CMK (cell line): Measurements from ENCODE around the gene PPP1R3A.
"Not testable (repeated sequence)": the region's sequence is repeated elsewhere in the genome, so short reads cannot be mapped to it uniquely, and the experiment has no call there.

Experiments used
- DNase-seq: peaks from one replicate; pipeline ENCODE4 v3.0.0-alpha.2; 2010; ENCODE audit warnings: low read depth

The PPP1R3A gene, protein sequence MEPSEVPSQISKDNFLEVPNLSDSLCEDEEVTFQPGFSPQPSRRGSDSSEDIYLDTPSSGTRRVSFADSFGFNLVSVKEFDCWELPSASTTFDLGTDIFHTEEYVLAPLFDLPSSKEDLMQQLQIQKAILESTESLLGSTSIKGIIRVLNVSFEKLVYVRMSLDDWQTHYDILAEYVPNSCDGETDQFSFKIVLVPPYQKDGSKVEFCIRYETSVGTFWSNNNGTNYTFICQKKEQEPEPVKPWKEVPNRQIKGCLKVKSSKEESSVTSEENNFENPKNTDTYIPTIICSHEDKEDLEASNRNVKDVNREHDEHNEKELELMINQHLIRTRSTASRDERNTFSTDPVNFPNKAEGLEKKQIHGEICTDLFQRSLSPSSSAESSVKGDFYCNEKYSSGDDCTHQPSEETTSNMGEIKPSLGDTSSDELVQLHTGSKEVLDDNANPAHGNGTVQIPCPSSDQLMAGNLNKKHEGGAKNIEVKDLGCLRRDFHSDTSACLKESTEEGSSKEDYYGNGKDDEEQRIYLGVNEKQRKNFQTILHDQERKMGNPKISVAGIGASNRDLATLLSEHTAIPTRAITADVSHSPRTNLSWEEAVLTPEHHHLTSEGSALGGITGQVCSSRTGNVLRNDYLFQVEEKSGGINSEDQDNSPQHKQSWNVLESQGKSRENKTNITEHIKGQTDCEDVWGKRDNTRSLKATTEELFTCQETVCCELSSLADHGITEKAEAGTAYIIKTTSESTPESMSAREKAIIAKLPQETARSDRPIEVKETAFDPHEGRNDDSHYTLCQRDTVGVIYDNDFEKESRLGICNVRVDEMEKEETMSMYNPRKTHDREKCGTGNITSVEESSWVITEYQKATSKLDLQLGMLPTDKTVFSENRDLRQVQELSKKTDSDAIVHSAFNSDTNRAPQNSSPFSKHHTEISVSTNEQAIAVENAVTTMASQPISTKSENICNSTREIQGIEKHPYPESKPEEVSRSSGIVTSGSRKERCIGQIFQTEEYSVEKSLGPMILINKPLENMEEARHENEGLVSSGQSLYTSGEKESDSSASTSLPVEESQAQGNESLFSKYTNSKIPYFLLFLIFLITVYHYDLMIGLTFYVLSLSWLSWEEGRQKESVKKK

DNA sequence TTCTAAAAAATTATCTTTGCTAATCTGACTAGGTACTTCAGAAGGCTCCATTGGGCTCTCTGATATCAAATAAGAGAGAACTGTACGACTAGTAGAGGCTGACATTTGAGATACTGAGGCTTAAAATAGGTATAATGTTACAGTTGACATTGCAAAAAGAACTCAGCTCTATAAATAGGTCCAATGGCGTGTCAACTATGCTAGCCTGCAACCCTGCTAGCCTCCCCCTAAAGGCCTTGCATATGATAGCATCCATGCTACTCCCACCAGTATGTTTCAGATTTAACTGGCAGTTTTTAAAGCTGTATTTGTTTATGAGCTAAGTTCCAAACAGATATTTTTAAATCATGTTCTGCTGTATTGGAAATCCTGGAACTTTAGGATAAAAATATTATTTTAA lies at the start of gene PPP1R3A:
Gene PPP1R3A, minus strand, starts transcription at position 64 of the 400 bp plus-strand sequence. Its CDS starts 13 bp downstream, at position 51.
- DNase-seq = no peak

DNA sequence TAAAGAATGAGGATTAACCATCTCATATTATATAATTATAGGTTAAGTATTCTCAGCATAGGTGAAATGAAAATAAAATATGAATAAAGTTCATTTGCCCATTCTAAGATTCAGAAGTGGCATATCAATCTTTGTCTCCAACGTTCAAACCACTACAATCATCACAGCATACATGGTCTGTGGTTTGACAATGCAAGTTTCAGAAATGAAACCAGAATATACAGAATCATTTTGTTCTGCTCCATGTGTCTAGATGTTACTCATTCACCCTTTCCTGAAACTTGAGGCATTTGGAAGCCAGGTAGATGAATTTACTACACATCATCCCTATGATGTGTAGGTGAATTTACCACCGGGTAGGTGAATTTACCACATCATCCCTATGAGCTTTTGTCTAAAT lies 44.5 kb upstream of the PPP1R3A start:
- no peak for DNase-seq

DNA sequence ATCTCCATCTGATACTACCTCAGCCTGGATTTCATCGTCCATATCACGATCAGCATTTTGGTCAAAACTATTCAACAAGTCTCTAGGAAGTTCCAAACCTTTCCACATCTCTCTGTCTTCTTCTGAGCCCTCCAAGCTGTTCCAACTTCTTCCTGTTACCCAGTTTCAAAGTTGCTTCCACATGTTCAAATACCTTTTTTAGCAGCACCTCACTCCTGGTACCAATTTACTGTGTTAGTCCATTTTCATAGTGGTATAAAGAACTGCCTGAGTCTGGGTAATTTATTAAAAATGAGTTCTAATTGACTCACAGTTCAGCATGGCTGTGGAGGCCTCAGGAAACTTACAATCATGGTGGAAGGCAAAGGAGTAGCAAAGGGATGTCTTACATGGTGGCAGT lies 41.1 kb upstream of the PPP1R3A start:
- DNase-seq = no peak

DNA sequence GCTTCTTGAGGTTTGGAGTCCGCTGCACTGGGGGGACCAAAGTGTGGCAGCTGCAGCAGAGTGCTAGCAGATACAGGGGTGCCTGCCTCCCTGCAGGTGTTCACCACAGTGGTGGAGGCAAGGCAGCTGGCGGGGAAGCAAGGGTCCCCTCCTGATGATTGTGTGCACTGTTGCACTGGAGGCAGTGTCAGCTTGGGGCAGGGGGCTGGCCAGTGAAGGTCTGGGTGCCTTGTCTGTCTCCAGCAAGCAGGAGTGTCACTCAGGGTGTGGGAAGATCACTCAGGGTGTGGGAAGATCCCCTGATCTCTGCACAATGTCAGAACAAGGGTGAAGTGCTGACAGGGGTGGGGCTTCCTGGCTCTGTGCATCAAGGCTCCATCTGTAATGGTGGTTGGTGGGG lies 36.3 kb upstream of the PPP1R3A start:
- DNase-seq = no peak

DNA sequence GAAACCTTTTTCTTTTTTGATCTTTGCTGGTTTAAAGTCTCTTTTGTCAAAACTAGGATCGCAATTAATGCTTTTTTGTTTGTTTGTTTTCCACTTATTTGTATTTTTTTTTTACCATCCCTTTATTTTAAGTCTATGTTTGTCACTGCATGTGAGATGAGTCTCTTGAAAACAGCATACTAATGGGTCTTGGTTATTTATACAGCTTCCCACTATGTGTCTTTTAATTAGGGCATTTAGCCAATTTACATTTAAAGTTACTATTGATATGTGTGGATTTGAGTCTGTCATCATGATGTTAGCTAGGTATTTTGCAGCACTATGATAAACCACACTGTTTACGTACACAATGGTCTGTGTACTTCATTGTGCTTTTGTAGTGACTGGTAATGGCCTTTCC lies 34.7 kb upstream of the PPP1R3A start:
- no peak for DNase-seq

DNA sequence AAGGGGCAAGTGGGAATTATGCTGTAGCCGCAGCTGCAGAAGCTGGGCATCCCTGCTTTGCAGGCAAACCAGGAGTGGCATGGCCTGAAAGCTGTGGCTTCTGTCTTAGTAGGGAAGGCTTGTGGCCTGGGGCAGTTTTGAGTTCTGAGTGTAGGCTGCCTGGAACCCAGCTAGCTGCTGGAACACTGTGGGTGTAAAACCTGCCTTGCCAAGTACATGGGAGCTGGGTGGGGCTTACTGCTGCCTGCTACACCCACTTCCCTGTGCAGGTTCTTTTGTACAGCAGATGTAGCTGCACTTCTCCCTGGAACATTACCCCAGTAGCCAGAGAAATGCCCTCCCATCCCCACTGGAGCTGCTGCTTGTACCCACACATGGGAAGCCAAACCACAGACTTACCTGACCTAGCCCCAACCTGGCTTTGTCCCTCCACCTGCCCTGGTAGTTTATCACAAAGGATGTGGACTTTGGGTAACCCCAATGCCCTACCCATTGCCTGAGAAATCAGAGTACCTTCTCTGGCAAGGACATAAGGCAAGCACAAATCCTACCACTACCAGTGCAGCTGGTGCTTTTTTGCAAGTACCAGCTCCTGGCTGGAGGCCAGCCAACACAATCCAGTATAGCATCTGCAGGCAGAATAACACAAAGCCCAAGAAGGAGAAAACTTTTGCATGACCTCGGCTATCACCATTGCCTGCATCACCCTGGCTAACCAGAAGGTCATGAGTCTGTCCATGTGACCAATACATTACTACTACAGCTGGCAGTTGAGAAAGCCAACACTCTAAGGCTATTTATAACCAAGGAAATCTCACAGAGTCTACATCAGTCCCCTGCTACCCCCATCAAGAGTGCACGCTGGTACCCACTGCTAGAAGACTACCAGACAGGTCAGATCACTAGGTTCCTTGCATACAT lies 26.5 kb upstream of the PPP1R3A start:
- DNase-seq = no peak

DNA sequence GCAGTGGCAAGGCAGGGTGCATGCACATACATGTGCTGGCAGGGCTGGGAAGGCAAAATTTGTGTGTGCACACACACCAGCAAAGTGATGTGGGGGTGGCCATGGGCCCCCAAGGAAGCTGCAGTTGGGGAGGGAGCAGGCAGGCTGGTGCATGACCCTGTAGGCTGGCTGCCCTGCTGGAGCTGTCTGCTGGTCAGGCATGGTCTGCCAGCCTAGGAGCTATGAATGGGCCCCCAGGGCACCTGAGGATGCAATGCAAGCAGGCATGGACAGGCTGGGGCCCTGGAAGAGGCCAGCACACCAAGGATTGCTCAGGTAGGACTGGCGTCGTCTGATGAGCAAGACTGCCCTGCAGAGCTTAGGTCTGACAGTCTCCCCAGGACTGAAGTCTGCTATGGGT lies 18.2 kb upstream of the PPP1R3A start:
- DNase-seq = no peak

DNA sequence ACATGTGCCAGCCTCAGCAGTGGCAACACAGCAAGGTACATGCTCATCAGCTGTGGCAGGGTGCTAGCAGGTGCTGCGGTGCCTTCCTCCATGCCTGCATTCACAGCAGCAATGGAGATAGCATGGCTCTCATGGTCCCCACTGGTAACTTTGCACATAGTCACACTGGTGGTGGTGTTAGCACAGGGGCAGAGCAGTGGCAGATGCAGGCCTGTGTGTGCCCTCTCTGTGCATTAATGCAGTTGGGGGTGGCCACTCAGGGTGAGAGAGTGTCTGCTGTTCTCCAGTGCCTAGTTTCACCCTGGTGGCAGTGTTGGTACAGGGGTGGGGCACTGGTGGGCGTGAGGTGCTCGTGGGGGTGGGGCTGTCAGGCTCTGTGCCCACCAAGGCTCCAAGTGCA lies 17.7 kb upstream of the PPP1R3A start:
- DNase-seq = no peak

DNA sequence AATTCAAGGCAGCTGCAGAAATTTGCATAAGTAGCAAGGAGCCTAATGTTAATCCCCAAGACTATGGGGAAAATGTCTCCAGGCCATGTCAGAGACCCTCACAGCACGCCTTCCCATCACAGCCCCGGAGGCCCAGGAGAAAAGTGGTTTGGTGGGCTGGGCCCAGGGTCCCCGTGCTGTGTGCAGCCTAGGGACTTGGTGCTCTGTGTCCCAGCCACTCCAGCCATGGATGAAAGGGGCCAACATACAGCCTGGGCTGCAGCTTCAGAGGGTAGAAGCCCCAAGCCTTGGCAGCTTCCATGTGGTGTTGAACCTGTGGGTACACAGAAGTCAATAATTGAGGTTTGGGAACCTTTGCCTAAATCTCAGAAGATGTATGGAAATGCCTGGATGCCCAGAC lies 10.6 kb upstream of the PPP1R3A start:
- not testable (repeated sequence) for DNase-seq

DNA sequence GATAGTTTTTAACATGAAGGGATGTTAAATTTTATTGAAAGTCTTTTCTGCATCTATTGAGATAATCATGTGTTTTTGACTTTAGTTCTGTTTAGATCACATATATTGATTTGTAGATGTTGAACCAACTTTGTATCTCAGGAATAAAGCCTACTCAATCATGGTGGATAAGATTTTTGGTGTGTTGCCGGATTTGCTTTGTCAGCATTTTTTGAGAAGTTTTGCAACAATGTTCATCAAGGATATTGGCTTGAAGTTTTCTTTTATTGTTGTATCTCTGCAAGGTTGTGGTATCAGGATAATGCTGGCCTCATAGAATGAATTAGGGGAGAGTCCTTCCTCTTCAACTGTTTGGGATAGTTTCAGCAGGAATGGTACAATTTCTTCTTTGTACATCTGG lies 9.3 kb upstream of the PPP1R3A start:
- no peak for DNase-seq

DNA sequence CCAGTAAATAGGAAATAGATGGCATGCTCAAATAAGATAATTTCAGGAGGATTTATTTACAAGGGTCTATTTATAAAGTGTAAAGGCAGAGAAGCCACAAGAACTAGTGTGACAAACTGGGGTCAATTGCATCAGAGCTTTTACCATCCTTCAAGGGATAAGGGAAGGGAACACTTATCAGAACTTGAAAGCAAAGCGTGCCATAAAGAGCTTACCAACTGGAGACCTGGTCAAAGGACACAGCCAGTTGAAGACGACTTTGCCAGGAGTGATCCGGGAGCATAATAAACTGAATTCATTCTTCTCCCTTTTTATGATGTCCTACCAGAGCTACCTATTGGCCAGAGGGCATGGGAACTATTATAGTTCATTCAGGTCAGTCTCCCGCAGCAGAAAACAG lies 3.2 kb upstream of the PPP1R3A start:
- DNase-seq = no peak

DNA sequence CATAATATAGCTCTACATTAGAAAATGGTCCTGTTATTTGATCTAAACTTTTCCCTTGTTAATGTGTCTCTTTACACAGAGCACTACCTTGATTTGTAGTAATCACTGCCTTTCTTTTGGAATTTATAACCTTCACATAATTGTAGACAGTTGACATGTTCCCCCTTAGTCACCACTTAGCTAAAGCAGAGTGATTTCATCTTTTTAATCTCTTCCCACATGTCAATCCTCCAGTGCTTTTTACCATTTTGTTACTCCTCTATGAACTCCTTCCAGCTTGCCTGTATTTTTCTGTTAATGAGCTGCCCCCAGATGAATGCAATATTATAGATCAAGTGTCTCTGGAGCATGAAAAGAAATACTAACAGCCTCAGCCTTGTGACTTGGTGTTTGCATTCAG lies 2.6 kb upstream of the PPP1R3A start:
- DNase-seq = no peak

DNA sequence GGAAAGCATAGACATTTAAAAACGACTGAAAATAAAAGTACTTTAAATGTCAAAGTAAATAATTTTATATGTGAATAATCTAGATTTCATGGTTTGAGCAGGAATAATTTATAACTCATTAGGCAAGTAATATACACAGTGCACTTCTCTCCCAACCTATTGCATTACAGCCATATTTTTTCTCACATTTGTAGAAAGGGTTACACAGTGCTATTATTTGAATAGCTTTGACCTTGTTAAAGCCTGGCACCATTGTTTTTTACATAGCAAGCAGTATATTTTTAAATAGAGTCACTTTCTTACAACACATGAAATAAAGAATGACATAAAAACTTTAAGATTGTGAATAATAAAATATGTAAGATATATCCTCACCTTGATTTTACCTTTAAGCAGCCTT lies 969 bp downstream of the PPP1R3A start:
- DNase-seq = no peak

DNA sequence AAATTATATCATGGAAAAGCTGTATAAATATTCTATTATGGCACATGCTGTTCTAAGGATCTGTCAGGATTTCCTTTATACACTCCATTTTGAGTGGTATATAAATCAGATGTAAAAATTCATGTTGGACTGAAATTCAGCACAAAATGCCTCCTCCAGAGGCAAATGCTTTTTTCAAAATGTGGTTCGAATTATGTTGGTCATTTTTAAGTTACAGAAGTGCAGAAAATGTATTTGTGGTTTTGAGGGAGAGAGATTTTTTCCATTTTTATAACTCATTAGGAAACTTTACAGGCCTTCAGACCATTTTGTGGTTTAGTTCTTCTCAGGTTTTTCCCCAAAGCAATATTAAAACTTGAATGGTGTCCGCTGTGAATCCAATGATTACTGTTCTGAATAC lies 2.9 kb downstream of the PPP1R3A start:
- no peak for DNase-seq

DNA sequence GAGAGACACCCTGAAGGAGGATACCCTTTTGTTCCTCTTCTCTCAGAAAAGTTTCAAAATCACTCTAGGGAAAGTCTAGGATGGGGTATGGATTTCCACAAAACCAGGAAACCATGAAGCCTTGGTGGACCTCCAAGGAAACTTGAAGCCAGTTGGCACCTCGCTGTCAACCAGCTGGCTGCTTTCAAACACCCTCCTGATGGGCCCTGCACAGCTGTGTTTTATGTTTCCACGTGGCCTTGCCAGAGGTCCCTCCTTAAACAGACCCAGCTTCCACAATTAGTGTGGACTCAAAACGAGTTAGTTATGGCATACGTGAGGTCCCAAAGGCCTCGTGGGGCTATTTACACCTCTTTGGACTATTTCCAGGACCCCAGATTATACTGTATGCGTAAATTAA lies 5.9 kb downstream of the PPP1R3A start:
- DNase-seq = no peak

DNA sequence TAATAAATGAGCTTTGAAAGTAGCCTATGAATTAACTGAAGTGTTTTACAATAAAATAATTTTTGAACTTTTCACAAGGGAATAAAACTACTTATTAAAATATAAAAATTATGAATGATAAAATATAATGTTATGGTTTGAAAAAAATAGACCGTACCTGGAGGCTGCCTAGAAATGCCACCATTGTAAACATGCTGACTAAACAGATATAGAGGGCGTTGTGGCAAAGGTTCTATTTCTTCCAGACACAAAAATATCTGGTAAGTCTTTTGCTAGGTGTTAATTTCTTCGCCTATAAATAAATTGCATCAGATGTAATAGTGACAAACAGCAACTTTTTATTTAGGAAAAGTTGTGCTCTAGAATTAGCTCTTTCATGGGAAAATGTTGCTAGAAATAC lies 11.2 kb downstream of the PPP1R3A start:
- no peak for DNase-seq

DNA sequence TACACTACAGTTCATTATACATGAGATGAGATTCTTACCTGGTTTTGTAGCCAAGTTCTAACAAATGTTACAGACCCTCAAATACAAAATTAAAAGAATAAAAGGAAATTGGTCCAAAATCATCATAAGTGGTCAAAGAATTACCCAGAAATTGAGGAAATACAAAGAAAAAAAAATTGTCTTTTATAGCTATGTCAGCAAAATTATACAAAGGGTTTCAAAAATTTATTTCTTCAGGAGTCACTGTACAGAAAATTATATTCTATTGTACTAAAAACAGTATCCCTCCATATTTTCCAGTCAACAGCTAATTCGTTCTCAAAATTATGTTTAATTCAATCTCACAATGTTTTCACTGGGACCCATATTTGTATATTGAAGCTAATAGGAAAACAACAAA lies 14.3 kb downstream of the PPP1R3A start:
- no peak for DNase-seq

DNA sequence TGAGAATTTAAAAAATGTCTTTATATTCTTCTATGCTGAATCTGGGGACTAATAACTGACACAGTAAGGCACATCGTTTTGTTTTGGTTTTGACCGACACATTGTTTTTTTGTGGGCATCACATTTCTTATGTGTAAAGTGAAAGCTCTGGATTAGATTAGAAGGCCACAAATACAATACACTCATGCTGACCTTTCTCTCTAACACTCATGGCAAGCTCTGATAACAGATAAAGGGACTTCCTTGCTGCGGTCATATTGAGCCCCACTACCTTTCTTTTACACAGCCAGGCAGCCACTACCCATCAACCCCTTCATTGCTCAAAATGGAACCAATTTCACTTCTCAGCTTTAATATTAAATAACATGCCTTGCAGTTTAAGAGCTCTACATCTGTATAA lies 26.0 kb downstream of the PPP1R3A start:
- DNase-seq = peak; percentile 48

DNA sequence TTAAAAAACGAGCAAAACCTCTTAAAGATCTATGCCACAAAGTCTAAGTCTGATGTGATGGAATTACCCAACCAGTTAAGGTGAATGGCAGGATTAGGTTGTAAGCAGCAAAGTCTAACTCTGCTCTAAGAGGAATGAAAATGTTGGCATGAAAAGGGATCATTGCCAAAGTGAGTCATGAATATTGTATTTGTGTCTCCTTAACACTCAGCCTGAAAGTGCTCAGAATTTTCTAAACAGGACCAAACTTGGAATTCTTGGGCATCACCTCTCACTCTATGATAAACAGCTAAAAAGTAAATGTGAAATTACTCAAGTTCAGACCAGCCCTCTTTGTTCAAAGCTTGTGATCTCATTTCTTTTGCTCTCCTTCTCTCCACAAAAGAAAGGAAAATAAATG lies 27.0 kb downstream of the PPP1R3A start:
- DNase-seq = no peak

DNA sequence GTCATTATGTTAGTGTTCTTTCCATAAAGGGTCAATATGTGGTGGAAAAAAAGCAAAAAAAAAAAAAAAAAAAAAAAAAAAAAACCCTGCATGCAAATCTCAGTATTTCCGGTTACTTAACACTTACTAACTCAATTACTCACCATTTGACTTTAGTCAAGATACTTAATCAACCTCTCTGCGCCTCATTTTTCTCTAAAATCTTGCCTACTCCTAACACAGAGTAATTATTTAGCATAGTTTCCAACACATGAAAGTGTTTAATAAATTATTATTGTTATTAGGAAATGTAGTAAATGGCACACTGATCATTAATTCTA lies 27.8 kb downstream of the PPP1R3A start:
- no peak for DNase-seq

DNA sequence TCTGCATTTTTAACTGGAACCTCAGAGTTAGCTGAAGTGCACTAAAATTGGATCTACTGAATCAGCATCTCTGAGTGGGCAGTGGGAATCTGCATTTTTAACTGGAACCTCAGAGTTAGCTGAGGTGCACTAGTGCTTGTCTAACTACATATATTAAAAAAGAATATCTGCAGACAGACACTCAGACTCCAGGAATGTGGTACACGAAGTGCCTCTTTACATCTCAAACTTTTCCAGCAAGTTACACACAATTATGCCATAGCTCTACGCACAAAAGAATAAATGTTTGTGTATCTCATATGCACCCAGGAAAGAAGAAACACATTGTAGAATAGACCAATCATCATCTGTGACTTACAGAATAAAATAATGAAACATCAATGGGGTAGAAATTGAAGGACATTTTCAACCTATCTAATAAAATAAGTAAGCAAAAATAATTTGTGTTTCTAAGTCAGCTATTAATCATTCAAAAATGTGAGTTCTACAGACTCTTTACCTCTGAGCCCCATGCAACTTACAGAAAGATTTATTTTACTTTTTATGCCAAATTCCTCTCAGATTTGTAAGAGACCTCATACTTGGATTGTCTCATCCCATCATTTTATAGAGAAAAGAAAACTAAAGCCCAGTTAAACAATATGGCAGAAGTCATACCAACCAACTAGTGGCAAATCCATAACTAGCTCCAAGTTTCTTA lies 28.3 kb downstream of the PPP1R3A start:
- DNase-seq = no peak
